GM19372 (cell line): ENCODE measurements around the gene FLNB.

Experiments
- ATAC-seq: cut with Tn5 transposase; IDR thresholded peaks from one replicate; pipeline ENCODE4 v1.9.1; 2021; ENCODE audit warnings: mild to moderate bottlenecking, low read depth, moderate library complexity; ENCODE audit not compliant: unreplicated experiment

FLNB gene

GRCh38 chr3:58009026-58009748 is 965 bp downstream of the FLNB start:
- ATAC-seq = peak; percentile 13

- no peak for ATAC-seq
Measured at GRCh38 chr3:58009749-58010535, 1.7 kb downstream of the FLNB start.

GRCh38 chr3:58010562-58010961 is 2.3 kb downstream of the FLNB start:
- ATAC-seq = no peak

- ATAC-seq = no peak
Measured at GRCh38 chr3:58011580-58011979, 3.4 kb downstream of the FLNB start.

GRCh38 chr3:58012302-58012701 is 4.1 kb downstream of the FLNB start:
- ATAC-seq = no peak

GRCh38 chr3:58013099-58013498 is 4.9 kb downstream of the FLNB start:
- no peak for ATAC-seq

GRCh38 chr3:58013973-58014649 is 5.9 kb downstream of the FLNB start:
- ATAC-seq = no peak

- ATAC-seq = no peak
Measured at GRCh38 chr3:58015520-58015915, 7.3 kb downstream of the FLNB start.

- no peak for ATAC-seq
Measured at GRCh38 chr3:58016710-58017109, 8.5 kb downstream of the FLNB start.

- ATAC-seq = no peak
Measured at GRCh38 chr3:58018892-58019742, 10.9 kb downstream of the FLNB start.

GRCh38 chr3:58020783-58021071 is 12.5 kb downstream of the FLNB start:
- ATAC-seq = no peak

GRCh38 chr3:58021072-58021959 is 13.1 kb downstream of the FLNB start:
- no peak for ATAC-seq

- no peak for ATAC-seq
Measured at GRCh38 chr3:58021962-58022361, 13.7 kb downstream of the FLNB start.

- no peak for ATAC-seq
Measured at GRCh38 chr3:58022490-58022889, 14.3 kb downstream of the FLNB start.

- no peak for ATAC-seq
Measured at GRCh38 chr3:58023531-58023930, 15.3 kb downstream of the FLNB start.

- no peak for ATAC-seq
Measured at GRCh38 chr3:58025406-58025805, 17.2 kb downstream of the FLNB start.

- ATAC-seq = no peak
Measured at GRCh38 chr3:58025837-58026569, 17.8 kb downstream of the FLNB start.

GRCh38 chr3:58026598-58026997 is 18.4 kb downstream of the FLNB start:
- ATAC-seq = no peak

- ATAC-seq = no peak
Measured at GRCh38 chr3:58027704-58028317, 19.6 kb downstream of the FLNB start.
